Gastroesophageal sphincter (tissue), 4 donors: ENCODE results near the gene CALML6. TPM values are rescaled to one million over a fixed set of nuclear protein-coding genes. Genes with fewer than 3 reads are reported as not detected.

ENCODE experiments used
- ATAC-seq: fragments of 150-250 bp; one replicate; pipeline ENCODE4 v1.9.1; 2016; ENCODE audit warnings: mild to moderate bottlenecking, moderate library complexity
- H3K27ac ChIP-seq, 4 donors: fragments of 200-600 bp; sonication (generic) in 3 of 4; 1 replicate in 3 of 4; 2 replicates in 1 of 4; pipeline ENCODE4 v1.5.1; 2016 to 2019
- H3K27me3 ChIP-seq: fragments of 200-600 bp; sonication (generic); one replicate; pipeline ENCODE4 v1.5.1; 2019
- H3K36me3 ChIP-seq, 2 donors: fragments of 200-600 bp; sonication (generic); one replicate each; pipeline ENCODE4 v1.5.1; 2019; ENCODE audit warnings: control low read depth in 1 of 2
- H3K4me1 ChIP-seq, 3 donors: fragments of 200-600 bp; sonication (generic); 1 replicate in 2 of 3; 2 replicates in 1 of 3; pipeline ENCODE4 v1.5.1; 2016 to 2019; ENCODE audit warnings: control low read depth in 2 of 3
- H3K4me3 ChIP-seq, 2 donors: fragments of 200-600 bp; sonication (generic); one replicate each; pipeline ENCODE4 v1.5.1; 2019; ENCODE audit warnings: mild to moderate bottlenecking in 1 of 2, moderate library complexity in 1 of 2
- H3K9me3 ChIP-seq, 3 donors: fragments of 200-600 bp; sonication (generic); one replicate each; pipeline ENCODE4 v1.5.1; 2017 to 2019; ENCODE audit warnings: control low read depth in 2 of 3
- CTCF ChIP-seq, 4 experiments: fragments of 200-600 bp in 2 of 4; fragments of 450-650 bp in 2 of 4; sonication (generic) in 1 of 4; IDR thresholded peaks; one replicate each; pipeline ENCODE4 v1.5.1; 2017 to 2019; ENCODE audit warnings: antibody characterized with exemption in 4 of 4, mild to moderate bottlenecking in 2 of 4, moderate library complexity in 2 of 4
- EP300 ChIP-seq: sonication (generic); formaldehyde crosslinking; IDR thresholded peaks from one replicate; pipeline ENCODE4 v1.6.1; 2017; ENCODE audit warnings: antibody characterized with exemption, mild to moderate bottlenecking
- POLR2A ChIP-seq, 2 donors: fragments of 450-650 bp; IDR thresholded peaks; one replicate each; pipeline ENCODE4 v1.6.1; 2017; ENCODE audit warnings: antibody characterized with exemption in 2 of 2, mild to moderate bottlenecking in 2 of 2, moderate library complexity in 1 of 2
- POLR2AphosphoS5 ChIP-seq: sonication (generic); formaldehyde crosslinking; IDR thresholded peaks from one replicate; pipeline ENCODE4 v1.6.1; 2017; ENCODE audit warnings: antibody characterized with exemption
- WGBS, 2 donors: methylation state at CpG; one replicate each; pipeline ENCODE4 v1.1.5; 2018; ENCODE audit warnings: low coverage in 1 of 2; 5-methylcytosine and 5-hydroxymethylcytosine counted together
- total RNA-seq, 4 donors: library from RNA; depleted of rRNA; stranded (reverse); fragments of >200 nt; gene quantifications; one replicate each; pipeline ENCODE4 v1.1.0, GENCODE V29; 2016

CALML6 gene
- total RNA-seq, 4 donors from 2014 or later = 0.40 to 0.47 TPM; not detected in 2

GRCh38 chr1:1917304-1917976 lies 2.4 kb downstream of the CALML6 start:
- Histone ChIP-seq H3K4me1 (peaks cover 3 to 23% (median 11%) of the 10 kb centered on the region in 3 donors), H3K27me3 (no peaks in the 10 kb centered on the region), H3K9me3 (no peaks in the 10 kb centered on the region), H3K36me3 (no peaks in the 10 kb centered on the region), H3K4me3 (no peak overlapping the region), H3K27ac (no peak overlapping the region)
- TF ChIP-seq POLR2A (IDR thresholded peaks at IDR 0.05) = no peak
- no peak for TF ChIP-seq CTCF (IDR thresholded peaks at IDR 0.05)
- TF ChIP-seq EP300 = no peak
- no peak for TF ChIP-seq POLR2AphosphoS5
- 87 to 89% methylated on average over 3 to 4 of the region's 14 CpGs for WGBS, 2 donors
- no peak for ATAC-seq

GRCh38 chr1:1917995-1918900 lies 3.2 kb downstream of the CALML6 start:
- H3K4me1 ChIP-seq = peaks cover 3 to 23% (median 11%) of the 10 kb centered on the region in 3 donors
- H3K27me3 ChIP-seq = no peaks in the 10 kb centered on the region
- no CpG with 5 or more reads among the region's 46 CpGs for WGBS, 2 donors
- H3K27ac ChIP-seq = peak overlapping the region in 3 of 4 donors; percentile 77 to 81 (median 79)
- TF ChIP-seq EP300 (no peak), POLR2A (IDR thresholded peaks at IDR 0.05) (no peak), CTCF (IDR thresholded peaks at IDR 0.05) (no peak), POLR2AphosphoS5 (no peak)
- no peaks in the 10 kb centered on the region for H3K36me3 ChIP-seq
- H3K9me3 ChIP-seq = no peaks in the 10 kb centered on the region
- no peak for ATAC-seq
- peak overlapping the region; percentile 37 to 66 for H3K4me3 ChIP-seq

GRCh38 chr1:1918901-1919303 lies 3.8 kb downstream of the CALML6 start, which contains the start of gene TMEM52:
Gene TMEM52, minus strand, starts transcription at chr1:1919279. Its CDS starts 14 bp downstream, at chr1:1919265.
- ATAC-seq = no peak
- peak within 1 kb of the TSS; percentile 37 to 66 for H3K4me3 ChIP-seq
- TF ChIP-seq POLR2A (IDR thresholded peaks at IDR 0.05) = peak in 1 of 2 donors; percentile 49
- TF ChIP-seq CTCF (IDR thresholded peaks at IDR 0.05) = peak in 1 of 4 experiments; percentile 20
- no peak for TF ChIP-seq EP300
- H3K4me1 ChIP-seq = peaks cover 3 to 23% (median 11%) of the 10 kb centered on the region in 3 donors
- peak within 1 kb of the TSS in 3 of 4 donors; percentile 77 to 81 (median 79) for H3K27ac ChIP-seq
- no peaks in the 10 kb centered on the region for H3K9me3 ChIP-seq
- no peaks in the 10 kb centered on the region for H3K27me3 ChIP-seq
- no CpG with 5 or more reads among the region's 44 CpGs for WGBS, 2 donors
- no peaks in the 10 kb centered on the region for H3K36me3 ChIP-seq

- TF ChIP-seq POLR2A (IDR thresholded peaks at IDR 0.05) = no peak
- no peak for TF ChIP-seq EP300
- no peak for TF ChIP-seq CTCF (IDR thresholded peaks at IDR 0.05)
- no peak for TF ChIP-seq POLR2AphosphoS5
- peak; percentile 92 for ATAC-seq
- H3K4me3 ChIP-seq = peak overlapping the region; percentile 37 to 66
- H3K9me3 ChIP-seq = no peaks in the 10 kb centered on the region
- whole genome bisulfite sequencing, 2 donors = 40% methylated on average over 1 of the region's 62 CpGs; no CpG with 5 or more reads in 1 of the 2 donors
- H3K27me3 ChIP-seq = no peaks in the 10 kb centered on the region
- peaks cover 3 to 23% (median 11%) of the 10 kb centered on the region in 3 donors for H3K4me1 ChIP-seq
- H3K27ac ChIP-seq = peak overlapping the region in 3 of 4 donors; percentile 77 to 81 (median 79)
- H3K36me3 ChIP-seq = no peaks in the 10 kb centered on the region
Measured at GRCh38 chr1:1919304-1920056, 4.4 kb downstream of the CALML6 start.
